Measurements from ENCODE around the gene CDH22.

DNA sequence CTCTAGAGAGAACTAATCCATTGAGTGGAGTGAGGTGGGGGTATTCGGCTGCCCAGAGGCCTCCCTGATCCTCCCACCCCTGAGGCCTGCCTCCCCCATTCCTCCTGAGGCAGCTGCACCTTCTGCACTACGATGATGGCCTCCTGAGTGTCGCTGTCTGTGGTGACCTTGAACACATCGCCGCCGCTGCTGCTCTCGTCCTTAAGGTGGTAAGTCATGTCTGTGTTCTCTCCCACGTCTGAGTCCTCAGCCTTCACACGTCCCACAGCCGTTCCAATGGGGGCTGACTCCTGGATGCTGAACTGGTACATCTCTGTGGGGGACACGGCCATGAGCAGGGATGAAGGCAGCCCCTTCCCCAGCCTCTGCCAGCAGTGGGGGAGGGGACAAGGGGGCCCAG is 95.4 kb downstream of the CDH22 start:
- TF ChIP-seq CTCF (IDR thresholded peaks at IDR 0.05 in 2 of 3, conservative IDR thresholded peaks at IDR 0.05 in 1 of 3; ENCODE audit: insufficient read depth in 2 of 3, low read depth in 1 of 3, low read length in 3 of 3) (no peak), NR2C1 (IDR thresholded peaks at IDR 0.05) (no peak), NR2C1 (tag; IDR thresholded peaks at IDR 0.05) (no peak), SMARCA5 (IDR thresholded peaks at IDR 0.05) (no peak), ARNT (IDR thresholded peaks at IDR 0.05) (no peak), ADNP (tag; IDR thresholded peaks at IDR 0.05) (no peak), ETV6 (IDR thresholded peaks at IDR 0.05; ENCODE audit: borderline replicate concordance in 1 of 2, low read depth in 2 of 2, low read length in 1 of 2) (no peak), ETV6 (CRISPR knock-in tag; IDR thresholded peaks at IDR 0.05; ENCODE audit: borderline replicate concordance) (no peak), ZNF274 (IDR thresholded peaks at IDR 0.05; ENCODE audit: borderline replicate concordance, low read depth, low read length) (no peak), PRPF4 (IDR thresholded peaks at IDR 0.05; ENCODE audit: insufficient read depth, low read depth, low read length, poor library complexity, severe bottlenecking) (no peak), YY1 (IDR thresholded peaks at IDR 0.05; ENCODE audit: borderline replicate concordance in 1 of 3, control insufficient read depth in 1 of 3, extremely low read depth in 1 of 3, insufficient read depth in 3 of 3, insufficient read length in 1 of 3, insufficient replicate concordance in 2 of 3, low read depth in 1 of 3, low read length in 2 of 3) (no peak)
- TF ChIP-seq, protein P1, sequence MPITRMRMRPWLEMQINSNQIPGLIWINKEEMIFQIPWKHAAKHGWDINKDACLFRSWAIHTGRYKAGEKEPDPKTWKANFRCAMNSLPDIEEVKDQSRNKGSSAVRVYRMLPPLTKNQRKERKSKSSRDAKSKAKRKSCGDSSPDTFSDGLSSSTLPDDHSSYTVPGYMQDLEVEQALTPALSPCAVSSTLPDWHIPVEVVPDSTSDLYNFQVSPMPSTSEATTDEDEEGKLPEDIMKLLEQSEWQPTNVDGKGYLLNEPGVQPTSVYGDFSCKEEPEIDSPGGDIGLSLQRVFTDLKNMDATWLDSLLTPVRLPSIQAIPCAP (CRISPR knock-in tag; IDR thresholded peaks at IDR 0.05; ENCODE audit: borderline replicate concordance), result no peak
